Gastrocnemius medialis (tissue), 4 donors: ENCODE data around the gene NOX5.

Source experiments
- POLR2A ChIP-seq, 2 donors: fragments of 450-650 bp; IDR thresholded peaks; one replicate each; pipeline ENCODE4 v1.6.1; 2017; ENCODE audit warnings: antibody characterized with exemption in 2 of 2, mild to moderate bottlenecking in 2 of 2, moderate library complexity in 2 of 2
- TF ChIP-seq, protein P1 (sequence below), 5 experiments: fragments of 450-650 bp in 3 of 5; fragments of 200-600 bp in 2 of 5; sonication (generic) in 2 of 5; IDR thresholded peaks in 4 of 5; conservative IDR thresholded peaks in 1 of 5; 1 replicate in 4 of 5; 2 replicates in 1 of 5; pipeline ENCODE4 v1.5.1; 2016 to 2019; ENCODE audit warnings: antibody characterized with exemption in 5 of 5, mild to moderate bottlenecking in 3 of 5, moderate library complexity in 3 of 5

DNA sequence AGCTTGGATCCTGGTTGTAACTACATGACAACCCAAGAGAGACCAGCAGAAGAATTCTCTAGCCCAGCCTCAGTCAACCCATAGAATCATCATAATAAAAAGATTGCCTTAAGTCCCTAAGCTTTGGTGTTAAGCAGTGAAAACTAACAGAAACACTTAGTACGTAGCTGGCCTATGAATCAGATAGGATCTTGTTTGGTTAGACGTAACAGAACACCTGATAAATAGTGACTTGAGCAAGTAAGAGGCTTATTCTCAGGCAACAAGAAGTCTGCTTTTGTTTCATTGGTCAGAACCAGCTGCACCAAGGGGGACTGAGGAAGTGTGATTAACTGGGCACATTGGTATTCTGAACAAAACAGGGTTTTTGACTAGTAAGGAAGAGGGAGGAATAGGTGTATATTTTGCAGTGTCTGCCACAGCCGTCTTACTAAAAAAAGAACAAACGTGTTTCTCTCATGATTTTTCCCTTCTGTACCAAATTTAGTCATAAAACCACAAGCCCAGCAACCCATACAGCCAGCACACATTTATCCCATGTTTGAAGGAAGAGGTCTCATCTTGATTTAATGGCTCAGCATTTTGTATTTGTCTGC, 92.6 kb downstream of the NOX5 start:
- TF ChIP-seq POLR2A (IDR thresholded peaks at IDR 0.05): no peak
- TF ChIP-seq, protein P1, sequence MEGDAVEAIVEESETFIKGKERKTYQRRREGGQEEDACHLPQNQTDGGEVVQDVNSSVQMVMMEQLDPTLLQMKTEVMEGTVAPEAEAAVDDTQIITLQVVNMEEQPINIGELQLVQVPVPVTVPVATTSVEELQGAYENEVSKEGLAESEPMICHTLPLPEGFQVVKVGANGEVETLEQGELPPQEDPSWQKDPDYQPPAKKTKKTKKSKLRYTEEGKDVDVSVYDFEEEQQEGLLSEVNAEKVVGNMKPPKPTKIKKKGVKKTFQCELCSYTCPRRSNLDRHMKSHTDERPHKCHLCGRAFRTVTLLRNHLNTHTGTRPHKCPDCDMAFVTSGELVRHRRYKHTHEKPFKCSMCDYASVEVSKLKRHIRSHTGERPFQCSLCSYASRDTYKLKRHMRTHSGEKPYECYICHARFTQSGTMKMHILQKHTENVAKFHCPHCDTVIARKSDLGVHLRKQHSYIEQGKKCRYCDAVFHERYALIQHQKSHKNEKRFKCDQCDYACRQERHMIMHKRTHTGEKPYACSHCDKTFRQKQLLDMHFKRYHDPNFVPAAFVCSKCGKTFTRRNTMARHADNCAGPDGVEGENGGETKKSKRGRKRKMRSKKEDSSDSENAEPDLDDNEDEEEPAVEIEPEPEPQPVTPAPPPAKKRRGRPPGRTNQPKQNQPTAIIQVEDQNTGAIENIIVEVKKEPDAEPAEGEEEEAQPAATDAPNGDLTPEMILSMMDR (IDR thresholded peaks at IDR 0.05 in 4 of 5, conservative IDR thresholded peaks at IDR 0.05 in 1 of 5): no peak
